ENCODE results near the gene SBF2.

SBF2 gene

GRCh38 chr11:9840460-9841004, 453.5 kb downstream of the SBF2 start:
- intact Hi-C loops (cut with DNase I), result no loop called here
- DNase-seq, result no peak

GRCh38 chr11:9839550-9839949, 454.5 kb downstream of the SBF2 start:
- intact Hi-C loops (cut with DNase I), result no loop called here
- DNase-seq, result no peak

- no peak for DNase-seq
- intact Hi-C loops (cut with DNase I), result no loop called here
These were observed 455.1 kb downstream of the SBF2 start for GRCh38 chr11:9838961-9839360.

GRCh38 chr11:9838229-9838628, 455.8 kb downstream of the SBF2 start:
- no peak for DNase-seq
- intact Hi-C loops (cut with DNase I), result no loop called here

- intact Hi-C loops (cut with DNase I), result no loop called here
- no peak for DNase-seq
These were observed 459.7 kb downstream of the SBF2 start for GRCh38 chr11:9834291-9834690.

GRCh38 chr11:9831122-9831521, 462.9 kb downstream of the SBF2 start:
- intact Hi-C loops (cut with DNase I), result no loop called here
- DNase-seq, result no peak

- intact Hi-C loops (cut with DNase I), result no loop called here
- DNase-seq, result no peak
These were observed 466.3 kb downstream of the SBF2 start for GRCh38 chr11:9827708-9828107.

GRCh38 chr11:9826390-9826789, 467.6 kb downstream of the SBF2 start:
- intact Hi-C loops (cut with DNase I), result no loop called here
- DNase-seq, result no peak

- intact Hi-C loops (cut with DNase I), result no loop called here
- no peak for DNase-seq
These were observed 468.1 kb downstream of the SBF2 start for GRCh38 chr11:9825895-9826294.

GRCh38 chr11:9825315-9825714, 468.7 kb downstream of the SBF2 start:
- intact Hi-C loops (cut with DNase I), result no loop called here
- no peak for DNase-seq

- no peak for DNase-seq
- intact Hi-C loops (cut with DNase I), result no loop called here
These were observed 470.1 kb downstream of the SBF2 start for GRCh38 chr11:9823887-9824385.

GRCh38 chr11:9823439-9823838, 470.6 kb downstream of the SBF2 start:
- intact Hi-C loops (cut with DNase I), result no loop called here
- no peak for DNase-seq

- DNase-seq, result no peak
- intact Hi-C loops (cut with DNase I), result no loop called here
These were observed 472.8 kb downstream of the SBF2 start for GRCh38 chr11:9821008-9821752.

- no peak for DNase-seq
These were observed 473.8 kb downstream of the SBF2 start for GRCh38 chr11:9820260-9820659.

GRCh38 chr11:9817191-9817590, 476.8 kb downstream of the SBF2 start:
- intact Hi-C loops (cut with DNase I), result no loop called here

More at GRCh38 chr11:9820260-9820659, 473.8 kb downstream of the SBF2 start:
- intact Hi-C loops (cut with DNase I), result no loop called here

GRCh38 chr11:9815486-9816136, 478.4 kb downstream of the SBF2 start:
- no peak for DNase-seq
- intact Hi-C loops (cut with DNase I), result no loop called here

More at GRCh38 chr11:9817191-9817590, 476.8 kb downstream of the SBF2 start:
- DNase-seq, result no peak

GRCh38 chr11:9814108-9814507, 479.9 kb downstream of the SBF2 start:
- DNase-seq, result no peak
- intact Hi-C loops (cut with DNase I), result no loop called here

GRCh38 chr11:9808943-9809342, 485.1 kb downstream of the SBF2 start:
- intact Hi-C loops (cut with DNase I), result no loop called here
- DNase-seq, result no peak

GRCh38 chr11:9806946-9807687, 486.9 kb downstream of the SBF2 start:
- intact Hi-C loops (cut with DNase I), result no loop called here
- DNase-seq, result no peak

- no peak for DNase-seq
- intact Hi-C loops (cut with DNase I), result no loop called here
These were observed 489.6 kb downstream of the SBF2 start for GRCh38 chr11:9804419-9804902.
